ENCODE results near the gene IL20.
"Not testable (repeated sequence)": the region's sequence is repeated elsewhere in the genome, so short reads cannot be mapped to it uniquely, and the experiment has no call there.

Gene IL20

GRCh38 chr1:206843626-206844025, 21.8 kb upstream of the IL20 start:
- peak; percentile 11 for DNase-seq

DNA sequence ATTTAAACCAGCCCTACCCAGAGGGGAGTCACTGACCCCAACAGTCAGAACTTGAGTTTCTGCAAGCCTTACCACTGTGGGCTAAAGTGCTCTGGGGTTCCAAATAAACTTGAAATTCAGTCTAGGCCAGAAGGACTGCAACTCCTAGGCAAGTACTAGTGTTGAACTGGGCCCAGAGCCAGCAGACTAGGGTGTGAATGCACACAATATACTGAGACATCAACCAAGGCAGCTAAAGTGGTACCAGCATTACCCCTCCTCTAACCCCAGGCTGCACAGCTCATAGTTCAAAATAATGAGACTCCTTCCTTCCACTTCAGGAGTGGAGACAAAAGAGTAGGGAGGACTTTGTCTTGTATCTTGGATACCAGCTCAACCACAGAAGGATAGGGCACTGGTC, 18.9 kb upstream of the IL20 start:
- DNase-seq, result no peak

DNA sequence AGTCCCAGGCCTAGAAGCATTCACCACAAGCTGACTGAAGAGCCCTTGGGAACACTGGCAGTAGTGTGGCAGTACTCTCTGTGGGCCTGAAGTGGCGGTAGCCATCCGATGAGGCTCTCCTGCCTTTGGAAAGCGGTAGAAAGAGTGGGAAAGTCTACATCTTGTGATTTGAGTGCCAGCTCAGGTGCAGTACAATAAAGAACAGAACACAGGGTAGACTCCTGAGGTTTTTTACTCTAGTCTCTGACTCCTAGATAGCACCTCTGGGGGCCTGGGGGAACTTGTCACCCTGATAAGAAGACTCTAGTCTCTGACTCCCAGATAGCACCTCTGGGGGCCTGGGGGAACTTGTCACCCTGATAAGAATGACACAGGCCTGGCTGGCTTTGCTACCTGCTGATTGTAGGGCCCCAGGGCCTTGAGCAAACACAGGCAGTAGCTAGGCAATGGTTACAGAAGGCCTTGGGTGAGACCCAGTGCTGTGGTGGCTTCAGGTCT, 18.0 kb upstream of the IL20 start:
- DNase-seq, result no peak

- DNase-seq, result no peak
Observed at GRCh38 chr1:206847946-206848345, 17.5 kb upstream of the IL20 start.

- no peak for DNase-seq
Observed at GRCh38 chr1:206850401-206850800, 15.0 kb upstream of the IL20 start.

- no peak for DNase-seq
Observed at GRCh38 chr1:206851341-206852010, 13.9 kb upstream of the IL20 start.

DNA sequence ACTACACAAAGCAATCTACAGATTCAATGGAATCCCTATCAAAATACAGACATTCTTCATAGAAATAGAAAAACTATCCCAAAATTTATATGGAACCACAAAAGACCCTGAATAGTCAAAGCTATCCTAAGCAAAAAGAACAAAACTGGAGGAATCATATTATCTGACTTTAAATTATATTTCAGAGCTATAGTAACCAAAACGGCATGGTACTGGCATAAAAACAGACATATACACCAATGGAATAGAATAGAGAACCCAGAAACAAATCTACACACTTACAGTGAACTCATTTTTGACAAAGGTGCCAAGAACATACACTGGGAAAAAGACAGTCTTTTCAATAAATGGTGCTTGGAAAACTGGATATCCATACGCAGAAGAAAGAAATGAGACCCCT, 12.8 kb upstream of the IL20 start:
- not testable (repeated sequence) for DNase-seq

- DNase-seq, result not testable (repeated sequence)
Observed at GRCh38 chr1:206853696-206854095, 11.7 kb upstream of the IL20 start.

DNA sequence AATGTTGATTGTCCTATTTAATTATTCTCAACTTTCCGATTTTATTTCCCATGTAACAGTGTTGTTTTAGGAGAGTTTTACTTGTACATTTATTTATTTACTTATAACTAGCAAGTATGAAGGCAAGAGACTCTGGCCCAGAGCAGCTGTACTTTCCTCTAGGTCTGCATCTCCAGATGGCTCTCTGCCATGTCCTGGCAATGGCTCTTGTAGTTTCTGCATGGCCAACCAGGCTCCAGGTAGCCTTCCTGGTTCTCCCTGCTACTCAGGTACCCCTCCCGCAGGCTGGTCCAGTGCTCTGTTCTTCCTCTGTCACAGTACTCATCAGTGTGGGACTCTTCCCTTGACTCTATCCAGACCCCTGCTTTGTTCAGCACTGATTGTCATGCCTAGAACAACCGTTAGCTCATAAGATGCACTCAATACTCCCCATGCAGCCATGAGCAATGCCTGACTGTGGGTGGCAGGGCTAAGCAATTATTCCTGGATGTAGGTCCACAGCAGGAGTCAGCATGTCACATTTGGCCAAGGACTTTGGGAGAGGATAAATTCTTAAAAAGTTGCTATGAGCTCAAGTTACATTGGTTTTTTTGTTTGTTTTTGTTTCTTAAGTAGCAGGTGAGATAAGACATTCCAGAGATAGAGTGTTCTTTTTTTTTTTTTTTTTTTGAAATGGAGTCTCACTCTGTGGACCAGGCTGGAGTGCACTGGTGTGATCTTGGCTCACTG, 10.9 kb upstream of the IL20 start:
- DNase-seq, result no peak

DNA sequence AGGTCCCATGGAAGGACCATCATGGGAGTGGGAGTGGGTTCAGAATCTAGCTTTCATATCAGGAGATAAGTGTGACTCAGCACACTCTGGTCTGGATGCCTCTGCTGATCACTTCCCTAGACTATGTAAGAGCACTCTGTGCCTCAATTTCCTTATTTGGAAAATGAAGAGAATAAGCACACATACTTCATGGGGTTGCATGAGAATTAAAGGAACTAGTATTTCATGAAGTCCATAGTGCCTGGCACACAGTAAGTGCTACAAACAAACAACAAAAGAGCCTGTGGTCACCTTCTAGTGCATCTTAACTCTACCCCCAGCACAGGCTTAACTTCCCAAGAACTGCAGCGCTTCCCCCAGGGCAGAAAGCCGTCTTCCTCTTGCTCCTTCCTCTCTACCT, 9.6 kb upstream of the IL20 start:
- no peak for DNase-seq

DNA sequence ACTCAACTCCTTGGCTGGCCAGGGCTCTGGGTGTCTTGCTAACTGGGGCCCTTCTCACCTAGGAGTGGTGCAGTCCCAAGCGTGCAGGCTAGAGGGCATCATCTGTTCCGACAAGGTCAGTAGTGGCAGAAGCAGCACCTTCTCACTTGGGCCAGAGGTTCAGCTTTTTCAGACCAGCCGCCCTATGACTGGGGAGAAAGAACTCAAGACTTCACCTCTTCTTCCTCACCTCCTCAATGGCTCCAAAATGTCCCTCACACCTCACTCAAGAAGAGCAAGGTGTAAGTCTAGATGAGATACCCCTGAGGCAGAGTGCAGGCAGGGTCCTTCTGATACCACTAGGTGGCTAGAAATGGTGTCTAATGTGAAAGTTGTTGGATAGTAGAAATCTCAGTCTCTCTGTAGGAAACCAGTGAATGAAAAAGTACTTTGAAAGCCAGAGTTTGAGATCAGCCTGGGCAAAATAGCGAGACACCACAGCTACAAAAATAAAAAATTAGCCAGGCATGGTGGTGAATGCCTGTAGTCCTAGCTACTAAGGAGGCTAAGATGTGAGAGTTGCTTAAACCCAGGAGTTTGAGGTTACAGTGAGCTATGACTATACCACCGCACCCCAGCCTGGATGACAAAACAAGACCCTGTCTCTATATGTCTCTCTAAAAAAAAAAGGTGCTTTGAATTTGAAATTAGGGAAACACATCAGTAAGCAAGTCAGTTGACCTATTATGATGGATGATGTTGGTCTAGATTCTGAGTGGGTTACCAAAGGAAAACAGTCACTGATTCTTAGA, 8.6 kb upstream of the IL20 start:
- DNase-seq, result no peak

DNA sequence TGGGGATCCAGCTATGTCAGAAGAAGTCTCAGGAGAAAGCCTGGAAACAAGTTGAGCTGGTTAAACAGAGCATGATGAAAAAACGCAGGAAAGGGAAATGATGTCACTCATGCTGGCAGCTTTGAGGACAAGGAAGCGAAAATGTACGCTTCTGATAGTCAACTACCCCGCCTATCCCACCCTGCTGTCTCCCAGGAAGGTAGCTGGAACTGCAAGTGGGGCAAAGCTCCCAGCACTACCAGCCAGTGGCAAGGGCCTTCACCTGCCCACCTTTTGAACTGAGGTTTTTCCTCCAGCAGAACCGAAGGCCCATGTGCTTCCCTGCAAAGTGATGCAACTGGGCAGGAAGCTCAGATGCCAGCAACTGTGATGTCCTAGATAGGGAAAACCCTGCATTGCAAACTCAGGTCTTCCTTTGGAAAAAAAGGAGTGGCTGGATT, 6.3 kb upstream of the IL20 start:
- no peak for DNase-seq

- no peak for DNase-seq
Observed at GRCh38 chr1:206860165-206860564, 5.3 kb upstream of the IL20 start.

DNA sequence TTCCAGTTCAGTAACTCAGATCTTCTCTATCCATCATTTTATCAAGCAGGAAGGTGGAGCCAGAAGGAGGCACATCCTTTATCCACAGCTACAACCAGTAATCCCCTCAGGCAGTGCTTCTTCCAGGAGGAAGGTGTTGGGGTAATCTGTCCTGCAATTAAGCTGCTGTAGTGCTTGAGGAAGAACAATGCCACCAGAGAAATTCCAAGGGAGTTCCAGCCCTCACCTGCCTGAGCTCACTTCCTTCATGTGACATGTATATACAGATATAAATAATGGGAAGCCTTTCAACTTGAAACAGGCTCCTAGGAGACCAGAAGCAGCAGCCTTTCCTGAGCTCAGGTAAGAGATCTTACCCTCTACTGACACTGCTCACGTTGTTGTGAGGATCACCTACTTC, 2.2 kb upstream of the IL20 start:
- no peak for DNase-seq

DNA sequence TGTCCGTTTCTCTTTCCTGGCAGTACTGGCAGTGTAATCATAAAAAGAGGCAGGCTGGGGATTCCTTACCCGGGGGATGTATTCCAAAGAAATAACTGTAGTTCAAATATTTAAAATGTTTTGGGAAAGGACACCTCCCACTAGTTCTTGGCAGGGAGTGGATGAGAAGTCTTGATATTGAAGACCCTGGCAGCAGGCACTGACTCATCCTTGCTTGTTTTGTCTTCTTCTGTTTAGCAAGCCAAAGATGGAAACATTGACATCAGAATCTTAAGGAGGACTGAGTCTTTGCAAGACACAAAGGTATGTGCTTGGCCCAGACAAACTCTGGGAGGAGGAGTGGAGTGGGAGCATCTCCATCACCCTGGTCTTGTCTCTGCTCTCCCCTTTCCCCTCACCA, 639 bp downstream of the IL20 start:
- no peak for DNase-seq

DNA sequence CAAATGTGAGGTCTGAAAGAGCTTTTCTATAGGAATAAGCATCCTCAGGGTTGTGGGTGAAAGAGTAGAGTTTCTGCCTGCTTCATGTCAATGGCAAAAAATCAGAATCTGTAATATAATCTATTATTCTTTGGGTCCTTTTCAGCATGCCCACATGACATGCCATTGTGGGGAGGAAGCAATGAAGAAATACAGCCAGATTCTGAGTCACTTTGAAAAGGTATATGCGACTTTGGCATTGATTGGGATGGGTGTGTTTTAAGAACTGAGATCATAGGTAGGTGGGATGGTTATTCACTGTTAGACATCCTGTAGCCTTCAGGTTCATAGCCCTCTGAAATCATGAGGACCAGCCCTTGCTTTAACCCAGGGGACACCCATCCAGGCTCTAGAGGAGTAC, 1.8 kb downstream of the IL20 start:
- no peak for DNase-seq

- DNase-seq, result no peak
Observed at GRCh38 chr1:206867716-206868115, 2.3 kb downstream of the IL20 start.

DNA sequence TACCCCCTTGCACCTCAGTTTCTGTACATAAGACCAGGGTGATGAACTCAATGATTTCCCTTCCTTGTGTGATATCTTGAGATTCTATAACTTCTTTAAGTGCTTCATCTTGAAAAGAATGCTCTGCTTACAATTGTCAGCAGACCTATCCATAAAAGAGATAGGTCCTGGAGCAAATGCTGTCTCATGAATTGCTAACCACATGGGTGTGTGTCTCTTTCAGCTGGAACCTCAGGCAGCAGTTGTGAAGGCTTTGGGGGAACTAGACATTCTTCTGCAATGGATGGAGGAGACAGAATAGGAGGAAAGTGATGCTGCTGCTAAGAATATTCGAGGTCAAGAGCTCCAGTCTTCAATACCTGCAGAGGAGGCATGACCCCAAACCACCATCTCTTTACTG, 2.8 kb downstream of the IL20 start:
- DNase-seq, result no peak

- no peak for DNase-seq
Observed at GRCh38 chr1:206872139-206872538, 6.7 kb downstream of the IL20 start.

DNA sequence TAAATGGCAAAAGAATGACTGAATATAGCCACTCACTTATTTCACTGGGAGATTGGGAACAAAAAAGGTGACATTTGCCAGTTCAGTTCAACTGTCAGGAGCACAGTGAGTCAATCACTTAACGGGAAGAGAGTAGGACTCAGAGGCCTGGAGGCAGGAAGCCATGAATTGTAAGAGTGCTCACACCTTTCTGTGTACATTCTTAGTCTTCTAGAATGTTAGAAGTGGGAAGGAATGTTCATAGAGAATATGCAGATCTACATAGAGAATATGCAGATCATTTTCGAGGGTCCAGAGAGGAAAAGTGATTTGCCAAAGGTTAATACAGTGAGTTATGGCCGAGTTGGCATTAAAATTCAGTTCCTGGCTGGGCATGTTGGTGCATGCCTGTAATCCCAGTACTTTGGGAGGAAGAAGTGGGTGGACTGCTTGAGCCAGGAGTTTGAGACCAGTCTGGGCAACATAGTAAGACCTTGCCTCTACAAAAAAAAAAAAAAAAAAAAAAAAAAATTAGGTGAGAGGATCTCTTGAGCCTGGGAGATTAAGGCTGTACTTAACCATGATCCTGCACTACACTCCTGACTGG, 8.3 kb downstream of the IL20 start:
- DNase-seq, result no peak

DNA sequence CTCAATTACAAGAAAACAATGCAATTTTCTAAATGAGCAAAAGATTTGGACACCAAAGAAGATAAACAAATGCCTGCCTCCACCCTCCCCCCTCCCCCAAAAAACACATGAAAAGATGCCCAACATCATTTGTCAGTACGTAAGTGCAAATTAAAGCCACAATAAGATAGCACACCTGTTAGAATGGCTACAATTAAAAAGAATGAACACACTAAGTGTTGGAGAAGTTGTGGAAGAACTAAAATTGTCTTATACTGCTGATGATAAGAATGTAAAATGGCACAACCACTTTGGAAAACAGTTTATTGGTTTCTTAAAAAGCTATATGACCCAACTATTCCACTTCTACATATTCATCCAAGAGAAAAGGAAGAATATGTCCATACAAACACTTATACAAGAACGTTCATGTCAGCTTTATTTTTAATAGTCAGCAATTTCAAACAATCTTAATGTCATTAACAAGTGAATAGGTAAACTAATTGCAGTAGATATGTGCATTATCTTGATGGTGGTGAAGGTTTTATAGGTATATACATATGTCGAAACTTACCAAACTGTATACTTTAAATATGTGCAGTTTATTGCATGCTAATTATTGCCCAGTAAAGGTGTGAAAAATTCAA, 10.4 kb downstream of the IL20 start:
- DNase-seq, result no peak

GRCh38 chr1:206878456-206878855, 13.0 kb downstream of the IL20 start:
- no peak for DNase-seq

DNA sequence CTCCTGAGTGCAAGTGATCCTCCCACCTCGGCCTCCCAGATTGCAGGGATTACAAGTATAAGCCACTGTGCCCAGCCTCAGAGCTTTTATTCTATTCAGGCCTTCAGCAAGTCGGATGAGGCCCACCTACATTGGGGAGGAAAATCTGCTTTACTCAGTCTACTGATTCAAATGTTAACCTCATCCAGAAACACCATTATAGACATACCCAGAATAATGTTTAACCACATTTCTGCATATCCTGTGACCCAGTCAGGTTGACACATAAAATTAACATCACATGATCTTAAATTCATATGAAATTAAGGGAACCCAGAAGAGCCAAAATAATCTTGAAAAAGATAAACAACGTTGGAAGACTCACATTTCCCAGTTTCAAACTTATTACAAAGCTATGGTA, 14.9 kb downstream of the IL20 start:
- DNase-seq, result no peak
